SIG-M5 treated with dmso at 0.1 percent for 504 hours (cell line): ENCODE data around the gene TRAPPC4.
A peak's percentile ranks its signal among the peaks of the same experiment; 100 is the strongest.
"Not testable (repeated sequence)": the region's sequence is repeated elsewhere in the genome, so short reads cannot be mapped to it uniquely, and the experiment has no call there.

ENCODE experiments used
- DNase-seq: peaks from one replicate; lab custom pipeline; 2025; ENCODE audit not compliant: unreplicated experiment; lab: John Stamatoyannopoulos, UW

TRAPPC4 gene

DNA sequence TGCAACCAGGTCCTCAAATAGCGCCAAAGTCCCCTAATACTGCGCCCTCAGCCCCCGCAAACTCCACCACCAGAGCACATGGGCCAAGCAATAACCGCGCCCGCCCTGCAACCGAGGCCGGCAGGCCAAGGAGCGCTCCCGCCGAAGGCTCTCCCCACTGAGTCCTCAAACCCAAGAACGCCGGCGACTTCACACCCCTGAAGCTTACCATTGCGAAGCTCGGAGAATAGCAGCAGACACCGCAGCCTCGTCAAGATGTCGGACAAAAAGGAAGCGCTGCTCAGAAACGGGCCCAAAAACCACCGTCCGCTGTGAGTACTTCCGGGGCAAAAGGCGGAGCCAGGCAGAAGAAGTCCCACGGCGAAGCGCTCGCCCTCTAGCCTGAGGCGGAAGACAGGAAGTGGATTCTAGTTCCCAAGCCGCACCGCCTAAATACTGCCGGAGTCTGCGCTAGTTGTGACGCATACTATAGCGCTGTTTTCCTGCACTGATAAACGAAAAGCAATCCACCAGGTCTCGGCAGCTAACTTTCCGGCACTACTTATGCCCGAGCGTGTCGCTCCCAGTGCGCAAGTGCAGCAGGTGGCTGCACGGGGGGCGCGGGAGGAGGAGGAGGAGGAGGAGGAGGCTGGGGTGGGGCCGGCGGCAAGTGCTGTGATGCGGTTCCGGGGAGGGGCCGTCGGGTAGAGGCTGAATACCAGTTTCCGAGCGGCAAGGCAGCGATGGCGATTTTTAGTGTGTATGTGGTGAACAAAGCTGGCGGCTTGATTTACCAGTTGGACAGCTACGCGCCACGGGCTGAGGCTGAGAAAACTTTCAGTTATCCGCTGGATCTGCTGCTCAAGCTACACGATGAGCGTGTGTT is at the start of gene TRAPPC4, which contains the start of gene RPS25:
TSS of gene TRAPPC4 (plus strand) at position 693 of the 865 bp plus-strand sequence. CDS start at position 723, 30 bp downstream.
TSS of gene RPS25 (minus strand) at position 270 of the 865 bp plus-strand sequence. CDS start at position 211, 59 bp downstream.
- peak; percentile 98 for DNase-seq

GRCh38 chr11:118969508-118969907 is 49.1 kb upstream of the TRAPPC4 start:
- DNase-seq, result not testable (repeated sequence)

DNA sequence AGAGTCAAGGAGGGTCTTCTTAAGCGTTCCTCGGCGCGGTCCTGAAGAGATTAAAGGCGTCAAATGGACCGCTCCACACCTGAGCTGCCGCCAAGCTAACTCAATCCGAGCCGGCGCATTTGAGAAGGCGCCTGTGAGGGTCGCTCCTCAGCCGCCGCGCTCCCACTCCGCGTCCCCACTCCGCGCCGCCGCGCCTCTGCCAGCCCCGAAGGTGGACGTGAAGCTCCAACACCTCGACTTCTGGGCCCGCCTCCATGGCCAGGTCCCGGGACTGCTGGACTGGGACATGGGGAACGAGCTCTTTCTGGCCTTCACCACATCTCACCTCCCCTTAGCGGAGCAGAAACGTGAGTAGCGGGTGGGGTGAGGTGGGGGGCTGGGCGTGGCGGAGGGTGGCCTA is 46.9 kb upstream of the TRAPPC4 start, which contains the start of gene FOXR1:
TSS of gene FOXR1 (plus strand) at position 116 of the 400 bp plus-strand sequence. CDS start at position 287, 171 bp downstream.
- no peak for DNase-seq

- no peak for DNase-seq
Measured at GRCh38 chr11:118973985-118974384, 44.6 kb upstream of the TRAPPC4 start.

- DNase-seq, result no peak
Measured at GRCh38 chr11:118975771-118976709, 42.5 kb upstream of the TRAPPC4 start.

GRCh38 chr11:118979434-118979833 is 39.1 kb upstream of the TRAPPC4 start:
- peak; percentile 7 for DNase-seq

- no peak for DNase-seq
Measured at GRCh38 chr11:118980191-118980881, 38.2 kb upstream of the TRAPPC4 start.

GRCh38 chr11:118984337-118984736 is 34.2 kb upstream of the TRAPPC4 start:
- not testable (repeated sequence) for DNase-seq

GRCh38 chr11:118984825-118985224 is 33.7 kb upstream of the TRAPPC4 start:
- no peak for DNase-seq

GRCh38 chr11:118988280-118988679 is 30.3 kb upstream of the TRAPPC4 start:
- DNase-seq, result no peak

GRCh38 chr11:118991486-118992038 is 27.0 kb upstream of the TRAPPC4 start:
- not testable (repeated sequence) for DNase-seq

- peak; percentile 75 for DNase-seq
Measured at GRCh38 chr11:118996926-118997626, 21.5 kb upstream of the TRAPPC4 start.

DNA sequence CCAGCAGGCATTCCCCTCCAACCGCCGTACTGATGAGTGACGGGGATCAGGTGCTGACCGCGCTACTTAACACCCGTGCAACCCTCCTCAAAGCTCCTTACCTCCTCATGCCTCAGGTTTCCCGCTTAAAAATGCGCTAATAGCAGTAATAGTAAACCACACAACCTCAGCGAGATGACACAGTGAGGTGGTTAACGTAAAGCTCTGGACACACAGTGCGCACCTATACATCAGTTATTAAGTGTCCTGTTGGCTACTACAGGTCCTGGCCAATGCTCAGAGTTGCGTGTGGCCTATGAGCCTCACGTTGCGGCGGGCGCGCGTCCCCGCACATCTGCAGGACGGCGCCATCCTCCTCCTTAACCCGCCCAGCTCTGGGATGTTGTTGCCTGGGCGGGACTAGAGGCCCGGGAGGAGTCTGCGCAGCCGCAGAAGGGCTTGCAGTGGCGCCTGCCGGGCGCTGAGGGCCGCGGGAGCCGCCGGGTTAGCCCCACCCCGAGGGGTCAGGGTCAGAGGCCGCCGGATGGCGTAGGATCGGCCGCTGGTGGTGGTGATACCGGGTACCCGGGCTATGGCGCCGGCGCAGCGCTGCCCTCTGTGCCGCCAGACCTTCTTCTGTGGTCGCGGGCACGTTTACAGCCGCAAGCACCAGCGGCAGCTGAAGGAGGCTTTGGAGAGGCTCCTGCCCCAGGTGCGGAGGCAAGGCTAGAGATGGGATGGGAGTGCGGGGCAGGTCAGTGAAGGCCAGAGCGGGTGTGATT is 20.8 kb upstream of the TRAPPC4 start, which contains the start of gene CENATAC:
TSS of gene CENATAC (plus strand) at position 512 of the 761 bp plus-strand sequence. CDS start at position 572, 60 bp downstream.
- DNase-seq, result peak; percentile 90

DNA sequence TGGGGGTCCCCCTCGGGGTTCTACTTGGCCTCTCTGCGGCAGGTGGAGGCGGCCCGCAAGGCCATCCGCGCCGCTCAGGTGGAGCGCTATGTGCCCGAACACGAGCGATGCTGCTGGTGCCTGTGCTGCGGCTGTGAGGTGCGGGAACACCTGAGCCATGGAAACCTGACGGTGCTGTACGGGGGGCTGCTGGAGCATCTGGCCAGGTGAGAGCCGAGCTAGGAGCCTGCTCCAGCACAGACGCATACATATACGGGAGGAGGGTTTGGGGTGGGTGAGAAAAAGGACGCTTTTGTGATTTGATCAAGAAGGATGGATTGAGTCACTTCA is 20.2 kb upstream of the TRAPPC4 start:
- DNase-seq, result no peak

GRCh38 chr11:118998822-118999221 is 19.7 kb upstream of the TRAPPC4 start:
- DNase-seq, result no peak

DNA sequence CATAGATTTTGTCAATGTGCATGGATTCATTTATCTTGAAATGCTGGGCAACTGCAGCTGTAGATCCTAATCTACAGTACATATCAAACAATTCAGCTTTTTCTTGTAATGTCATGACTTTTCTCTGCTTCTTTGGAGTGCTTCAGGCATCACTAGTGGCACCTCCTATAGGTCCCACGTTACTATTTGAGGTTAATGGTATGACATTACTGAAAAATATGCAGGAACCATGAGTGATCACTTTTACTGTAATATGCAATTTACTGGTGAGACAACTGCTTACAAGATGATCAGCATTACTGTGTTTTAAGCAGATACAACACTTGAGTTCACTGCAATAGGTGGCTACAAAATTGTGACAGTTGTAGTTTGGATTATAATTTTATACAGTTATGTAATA is 17.7 kb upstream of the TRAPPC4 start:
- no peak for DNase-seq

GRCh38 chr11:119006656-119007055 is 11.9 kb upstream of the TRAPPC4 start:
- DNase-seq, result no peak

DNA sequence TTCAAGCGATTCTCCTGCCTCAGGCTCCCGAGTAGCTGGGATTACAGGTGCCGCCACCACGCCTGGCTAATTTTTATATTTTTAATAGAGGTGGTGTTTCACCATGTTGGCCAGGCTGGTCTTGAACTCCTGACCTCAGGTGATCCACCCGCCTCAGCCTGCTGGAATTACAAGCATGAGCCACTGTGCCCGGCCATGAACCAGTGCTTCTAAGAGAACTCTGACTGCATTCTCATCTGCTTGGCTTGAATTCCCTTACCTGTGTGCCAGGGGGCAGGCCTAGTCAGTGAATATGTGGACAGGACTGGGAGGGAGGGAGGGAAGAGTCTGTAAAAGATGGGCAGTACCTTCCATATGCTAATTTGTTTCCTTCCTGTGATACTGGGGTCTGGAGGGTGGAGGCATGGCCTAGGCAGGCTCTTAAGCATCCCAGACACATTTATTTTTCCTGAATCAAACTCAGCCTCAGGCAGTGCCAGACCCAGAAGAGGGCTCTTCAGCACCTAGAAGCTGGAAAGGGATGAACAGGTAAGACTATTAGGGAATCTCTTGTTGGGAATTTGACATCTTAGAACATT is 7.0 kb upstream of the TRAPPC4 start:
- DNase-seq, result no peak
